Ascending aorta (tissue), 2 donors: ENCODE measurements around the gene KLHL17. TPM values are rescaled to one million over a fixed set of nuclear protein-coding genes. Genes with fewer than 3 reads are reported as not detected.

Experiments used
- DNase-seq, 2 donors: peaks; one replicate each; pipeline ENCODE4 v3.0.0-alpha.2; 2019; ENCODE audit warnings: low spot score in 2 of 2
- H3K27ac ChIP-seq, 2 donors: fragments of 200-600 bp; sonication (generic); one replicate each; pipeline ENCODE4 v1.5.1; 2016 to 2017; ENCODE audit warnings: mild to moderate bottlenecking in 1 of 2
- H3K27me3 ChIP-seq: fragments of 200-600 bp; sonication (generic); one replicate; pipeline ENCODE4 v1.5.1; 2017
- H3K36me3 ChIP-seq, 2 donors: fragments of 200-600 bp; sonication (generic); one replicate each; pipeline ENCODE4 v1.5.1; 2016
- H3K4me1 ChIP-seq, 2 donors: fragments of 200-600 bp; sonication (generic); one replicate each; pipeline ENCODE4 v1.5.1; 2016 to 2017; ENCODE audit warnings: mild to moderate bottlenecking in 1 of 2
- H3K4me3 ChIP-seq, 2 donors: fragments of 200-600 bp; sonication (generic); one replicate each; pipeline ENCODE4 v1.5.1; 2016 to 2017; ENCODE audit warnings: mild to moderate bottlenecking in 1 of 2
- H3K9me3 ChIP-seq, 2 donors: fragments of 200-600 bp; sonication (generic); one replicate each; pipeline ENCODE4 v1.5.1; 2016
- intact Hi-C: fragments of 100-400 bp; cut with DNase I; formaldehyde crosslinking; loops from one replicate; pipeline ENCODE4 v1.15.1; 2023
- total RNA-seq: library from RNA; depleted of rRNA; stranded (reverse); fragments of >200 nt; gene quantifications from one replicate; pipeline ENCODE4 v1.1.0, GENCODE V29; 2016
- TF ChIP-seq, protein P1 (sequence below), 3 experiments: fragments of 200-600 bp in 2 of 3; fragments of 450-650 bp in 1 of 3; sonication (generic) in 2 of 3; IDR thresholded peaks; one replicate each; pipeline ENCODE4 v1.5.1; 2016 to 2019; ENCODE audit warnings: antibody characterized with exemption in 3 of 3, mild to moderate bottlenecking in 1 of 3, moderate library complexity in 1 of 3

KLHL17 gene
- total RNA-seq, 1 donor from 2014 or later = 16.6 TPM

GRCh38 chr1:924656-925560 lies 35.5 kb upstream of the KLHL17 start:
- TF ChIP-seq, protein P1, sequence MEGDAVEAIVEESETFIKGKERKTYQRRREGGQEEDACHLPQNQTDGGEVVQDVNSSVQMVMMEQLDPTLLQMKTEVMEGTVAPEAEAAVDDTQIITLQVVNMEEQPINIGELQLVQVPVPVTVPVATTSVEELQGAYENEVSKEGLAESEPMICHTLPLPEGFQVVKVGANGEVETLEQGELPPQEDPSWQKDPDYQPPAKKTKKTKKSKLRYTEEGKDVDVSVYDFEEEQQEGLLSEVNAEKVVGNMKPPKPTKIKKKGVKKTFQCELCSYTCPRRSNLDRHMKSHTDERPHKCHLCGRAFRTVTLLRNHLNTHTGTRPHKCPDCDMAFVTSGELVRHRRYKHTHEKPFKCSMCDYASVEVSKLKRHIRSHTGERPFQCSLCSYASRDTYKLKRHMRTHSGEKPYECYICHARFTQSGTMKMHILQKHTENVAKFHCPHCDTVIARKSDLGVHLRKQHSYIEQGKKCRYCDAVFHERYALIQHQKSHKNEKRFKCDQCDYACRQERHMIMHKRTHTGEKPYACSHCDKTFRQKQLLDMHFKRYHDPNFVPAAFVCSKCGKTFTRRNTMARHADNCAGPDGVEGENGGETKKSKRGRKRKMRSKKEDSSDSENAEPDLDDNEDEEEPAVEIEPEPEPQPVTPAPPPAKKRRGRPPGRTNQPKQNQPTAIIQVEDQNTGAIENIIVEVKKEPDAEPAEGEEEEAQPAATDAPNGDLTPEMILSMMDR (IDR thresholded peaks at IDR 0.05) = peak in 1 of 3 experiments; percentile 29
- intact Hi-C loops = loop anchor here (1.0 kb wide), 1 partner anchor 15 kb away; no protein-coding TSS in a partner anchor
- Histone ChIP-seq H3K4me3 (peak overlapping the region; percentile 67 to 71), H3K27me3 (peaks cover 3% of the 10 kb centered on the region), H3K4me1 (peaks cover 22 to 26% of the 10 kb centered on the region in 2 donors), H3K36me3 (no peaks in the 10 kb centered on the region), H3K27ac (peak overlapping the region; percentile 12 to 79), H3K9me3 (no peaks in the 10 kb centered on the region)
- DNase-seq = no peak

GRCh38 chr1:925561-926421 lies 34.6 kb upstream of the KLHL17 start:
- H3K27me3 ChIP-seq = peaks cover 3% of the 10 kb centered on the region
- no peaks in the 10 kb centered on the region for H3K36me3 ChIP-seq
- H3K9me3 ChIP-seq = no peaks in the 10 kb centered on the region
- DNase-seq = no peak
- H3K4me3 ChIP-seq = peak overlapping the region; percentile 67 to 71
- intact Hi-C loops = loop anchor here (1.0 kb wide), 1 partner anchor 15 kb away; no protein-coding TSS in a partner anchor
- peaks cover 17 to 20% of the 10 kb centered on the region in 2 donors for H3K4me1 ChIP-seq
- H3K27ac ChIP-seq = peak overlapping the region in 1 of 2 donors; percentile 79
- TF ChIP-seq, protein P1 (IDR thresholded peaks at IDR 0.05) = no peak

DNA sequence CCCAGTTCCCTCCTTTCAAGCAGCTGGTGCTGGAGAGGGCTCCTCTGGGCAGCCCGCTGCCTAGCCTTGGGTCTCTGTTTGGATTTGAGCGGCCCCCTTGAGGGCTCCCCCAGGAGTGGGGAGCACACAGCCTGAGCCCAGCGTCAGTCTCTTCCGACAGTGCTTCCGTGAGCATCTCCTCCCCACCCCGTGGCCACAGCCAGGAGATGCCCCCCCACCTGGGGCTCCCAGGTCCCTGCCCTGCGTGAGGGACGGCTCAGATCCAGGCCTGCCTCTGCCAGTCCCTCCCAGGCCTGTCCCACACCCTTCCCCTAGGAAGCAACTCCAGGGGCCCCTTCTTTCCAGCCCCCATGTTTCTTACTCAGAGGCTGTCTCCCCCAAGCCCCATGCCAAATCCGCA lies 33.1 kb upstream of the KLHL17 start:
- H3K27ac ChIP-seq = no peak overlapping the region
- TF ChIP-seq, protein P1 (IDR thresholded peaks at IDR 0.05) = no peak
- intact Hi-C loops = no loop called here
- H3K9me3 ChIP-seq = no peaks in the 10 kb centered on the region
- no peak overlapping the region for H3K4me3 ChIP-seq
- no peak for DNase-seq
- peaks cover 10 to 12% of the 10 kb centered on the region in 2 donors for H3K4me1 ChIP-seq
- H3K27me3 ChIP-seq = peaks cover 3% of the 10 kb centered on the region
- H3K36me3 ChIP-seq = no peaks in the 10 kb centered on the region

GRCh38 chr1:927748-928147 lies 32.6 kb upstream of the KLHL17 start:
- H3K27me3 ChIP-seq = peaks cover 3% of the 10 kb centered on the region

More at GRCh38 chr1:927748-928147, 32.6 kb upstream of the KLHL17 start:
- no peak for DNase-seq
- Histone ChIP-seq H3K4me1 (peaks cover 10 to 12% of the 10 kb centered on the region in 2 donors), H3K4me3 (no peak overlapping the region), H3K36me3 (no peaks in the 10 kb centered on the region), H3K27ac (no peak overlapping the region), H3K9me3 (no peaks in the 10 kb centered on the region)
- TF ChIP-seq, protein P1 (IDR thresholded peaks at IDR 0.05) = no peak
- intact Hi-C loops = no loop called here
